Myometrial cell (primary cell): ENCODE measurements around the gene SLC9B1. TPM values are rescaled to one million over a fixed set of nuclear protein-coding genes. Genes with fewer than 3 reads are reported as not detected.

Experiments used
- total RNA-seq: library from RNA; depleted of rRNA; stranded (reverse); fragments of >200 nt; gene quantifications from 2 replicates; pipeline ENCODE4 v1.2.3, GENCODE V29; 2015

Gene SLC9B1, protein sequence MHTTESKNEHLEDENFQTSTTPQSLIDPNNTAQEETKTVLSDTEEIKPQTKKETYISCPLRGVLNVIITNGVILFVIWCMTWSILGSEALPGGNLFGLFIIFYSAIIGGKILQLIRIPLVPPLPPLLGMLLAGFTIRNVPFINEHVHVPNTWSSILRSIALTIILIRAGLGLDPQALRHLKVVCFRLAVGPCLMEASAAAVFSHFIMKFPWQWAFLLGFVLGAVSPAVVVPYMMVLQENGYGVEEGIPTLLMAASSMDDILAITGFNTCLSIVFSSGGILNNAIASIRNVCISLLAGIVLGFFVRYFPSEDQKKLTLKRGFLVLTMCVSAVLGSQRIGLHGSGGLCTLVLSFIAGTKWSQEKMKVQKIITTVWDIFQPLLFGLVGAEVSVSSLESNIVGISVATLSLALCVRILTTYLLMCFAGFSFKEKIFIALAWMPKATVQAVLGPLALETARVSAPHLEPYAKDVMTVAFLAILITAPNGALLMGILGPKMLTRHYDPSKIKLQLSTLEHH
- total RNA-seq = 0.29 TPM in 1 of 2 replicates, not detected in the other

DNA sequence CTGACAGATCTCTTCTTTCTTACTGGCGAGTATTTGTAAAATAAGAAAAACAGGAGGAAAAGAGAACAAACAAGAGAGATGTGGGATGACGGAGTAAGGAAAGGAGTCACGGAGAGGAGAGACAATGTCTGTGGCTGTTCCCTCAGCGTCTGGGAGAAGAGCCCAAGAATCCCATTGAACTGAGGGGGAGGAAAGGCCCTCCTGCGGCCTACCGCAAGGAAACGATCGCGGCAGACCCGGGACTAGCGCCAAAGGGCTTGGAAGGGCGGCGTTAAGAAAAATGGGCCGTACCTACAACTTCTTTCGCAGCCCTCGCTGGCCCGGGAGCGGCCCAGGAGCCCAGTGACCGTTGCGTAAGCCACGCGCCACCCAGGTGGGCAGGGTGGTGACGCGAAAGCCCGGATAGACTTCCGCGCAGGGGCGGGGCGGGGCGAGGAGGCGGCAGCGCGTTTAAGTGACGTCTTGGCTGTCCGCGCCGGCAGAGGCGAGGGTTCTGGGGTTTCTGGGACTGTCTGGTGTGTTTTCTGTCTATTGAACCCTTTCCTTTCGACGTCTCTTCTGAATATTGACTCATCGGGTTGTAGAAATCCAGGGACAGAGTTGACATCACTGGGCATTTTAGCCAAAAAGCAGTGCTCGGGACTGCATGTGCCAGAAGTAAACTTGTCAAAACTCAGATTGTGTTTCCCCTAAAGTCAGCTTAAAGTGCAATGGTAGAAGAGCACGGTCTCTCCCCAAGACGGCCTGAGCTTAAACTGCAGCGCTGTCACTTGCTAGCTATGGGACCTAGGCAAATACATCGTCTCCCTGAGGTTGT, at the start of gene SLC9B1:
Gene SLC9B1, minus strand, starts transcription at position 398 of the 817 bp plus-strand sequence. CDS start 27,994 bp downstream, outside the sequence.

DNA sequence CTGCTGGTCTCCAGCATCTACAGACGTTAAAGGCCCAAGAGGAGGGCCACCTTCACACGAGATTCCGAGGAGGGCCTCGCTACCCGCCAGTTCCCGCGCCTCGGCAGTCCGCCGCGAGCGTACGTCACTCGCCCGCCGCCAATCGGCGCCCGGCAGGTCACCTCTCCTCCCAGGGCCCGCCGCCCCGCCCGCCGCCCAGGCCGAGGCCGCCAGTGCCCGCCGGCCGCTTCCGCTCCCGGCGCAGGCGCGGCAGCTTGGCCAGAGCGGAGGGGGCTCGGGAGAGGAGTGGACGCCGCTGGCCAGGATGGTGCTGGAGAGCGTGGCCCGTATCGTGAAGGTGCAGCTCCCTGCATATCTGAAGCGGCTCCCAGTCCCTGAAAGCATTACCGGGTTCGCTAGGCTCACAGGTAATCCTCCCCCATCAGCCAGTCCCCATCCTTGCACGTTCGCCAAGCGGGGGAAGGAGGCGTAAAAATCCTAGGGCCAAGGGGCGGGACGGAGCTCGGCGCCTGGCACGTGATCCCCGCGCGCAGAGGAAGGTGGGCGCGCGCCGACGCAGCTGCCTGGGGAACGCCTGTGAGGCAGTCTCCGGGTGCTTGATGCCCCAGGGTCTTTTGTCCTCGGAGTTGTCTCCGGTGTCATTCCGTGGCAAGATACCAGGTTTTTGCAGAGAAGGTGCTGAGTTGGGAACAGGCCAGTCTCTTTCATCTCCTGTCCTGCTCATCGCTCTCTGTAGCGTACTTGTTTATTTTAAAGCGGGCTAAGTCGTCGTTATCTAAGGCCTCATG, 150.5 kb downstream of the SLC9B1 start, which contains the start of gene CISD2:
Gene CISD2, plus strand, starts transcription at position 212 of the 788 bp plus-strand sequence. Its CDS starts 93 bp downstream, at position 305.

Other genes starting within 250 kb of the SLC9B1 start
- 308 and 381 TPM in 2 replicates for gene UBE2D3, start 192.2 kb downstream of the SLC9B1 start, total RNA-seq
- 23.9 and 24.5 TPM in 2 replicates for gene CISD2, start 150.7 kb downstream of the SLC9B1 start, total RNA-seq
- gene SLC9B2, start 57.1 kb upstream of the SLC9B1 start, total RNA-seq = 11.5 and 17.0 TPM in 2 replicates
- 52.1 and 59.4 TPM in 2 replicates for gene BDH2, start 80.1 kb upstream of the SLC9B1 start, total RNA-seq
- gene CENPE, start 178.6 kb upstream of the SLC9B1 start, total RNA-seq = 12.6 and 14.4 TPM in 2 replicates